Measurements from ENCODE around the gene EPYC.

Gene EPYC

GRCh38 chr12:91004872-91005271 lies at the start of gene EPYC:
TSS of gene EPYC (minus strand) at chr12:91004972. CDS start at chr12:91002565, 2,407 bp downstream.
- no peaks in the 10 kb centered on the region for H3K79me2 ChIP-seq (ENCODE audit: control insufficient read depth, insufficient read depth, low read length, unreplicated experiment)
- H2AFZ ChIP-seq (ENCODE audit: low read length, unreplicated experiment) = no peak within 1 kb of the TSS
- H3K36me3 ChIP-seq (ENCODE audit: insufficient read depth, low read length) = no peaks in the 10 kb centered on the region
- H3K4me3 ChIP-seq (ENCODE audit: low read depth, low read length) = no peak within 1 kb of the TSS
- no peak within 1 kb of the TSS for H3K27ac ChIP-seq (ENCODE audit: low read depth, low read length)
- H3K4me1 ChIP-seq (ENCODE audit: control insufficient read depth, insufficient read depth, low read length, unreplicated experiment) = no peaks in the 10 kb centered on the region
- H3K27me3 ChIP-seq (ENCODE audit: insufficient read depth, low read length) = no peaks in the 10 kb centered on the region

- peaks cover 14% of the 10 kb centered on the region for H3K4me1 ChIP-seq (ENCODE audit: control insufficient read depth, insufficient read depth, low read length, unreplicated experiment)
Observed at GRCh38 chr12:91053951-91054715, 49.4 kb upstream of the EPYC start.

GRCh38 chr12:91052026-91052425 lies 47.3 kb upstream of the EPYC start:
- no peaks in the 10 kb centered on the region for H3K27me3 ChIP-seq (ENCODE audit: insufficient read depth, low read length)
- no peaks in the 10 kb centered on the region for H3K36me3 ChIP-seq (ENCODE audit: insufficient read depth, low read length)
- no peak overlapping the region for H2AFZ ChIP-seq (ENCODE audit: low read length, unreplicated experiment)
- peaks cover 14% of the 10 kb centered on the region for H3K4me1 ChIP-seq (ENCODE audit: control insufficient read depth, insufficient read depth, low read length, unreplicated experiment)
- no peak overlapping the region for H3K27ac ChIP-seq (ENCODE audit: low read depth, low read length)
- H3K79me2 ChIP-seq (ENCODE audit: control insufficient read depth, insufficient read depth, low read length, unreplicated experiment) = no peaks in the 10 kb centered on the region
- H3K4me3 ChIP-seq (ENCODE audit: low read depth, low read length) = no peak overlapping the region

More at GRCh38 chr12:91053951-91054715, 49.4 kb upstream of the EPYC start:
- Histone ChIP-seq H3K27ac (ENCODE audit: low read depth, low read length) (peak overlapping the region; percentile 64), H3K36me3 (ENCODE audit: insufficient read depth, low read length) (no peaks in the 10 kb centered on the region), H3K79me2 (ENCODE audit: control insufficient read depth, insufficient read depth, low read length, unreplicated experiment) (no peaks in the 10 kb centered on the region), H3K4me3 (ENCODE audit: low read depth, low read length) (no peak overlapping the region), H3K27me3 (ENCODE audit: insufficient read depth, low read length) (no peaks in the 10 kb centered on the region), H2AFZ (ENCODE audit: low read length, unreplicated experiment) (peak overlapping the region; percentile 24)

- Histone ChIP-seq H3K4me3 (ENCODE audit: low read depth, low read length) (no peak overlapping the region), H3K4me1 (ENCODE audit: control insufficient read depth, insufficient read depth, low read length, unreplicated experiment) (no peaks in the 10 kb centered on the region), H3K27ac (ENCODE audit: low read depth, low read length) (no peak overlapping the region), H3K79me2 (ENCODE audit: control insufficient read depth, insufficient read depth, low read length, unreplicated experiment) (no peaks in the 10 kb centered on the region), H2AFZ (ENCODE audit: low read length, unreplicated experiment) (no peak overlapping the region), H3K36me3 (ENCODE audit: insufficient read depth, low read length) (no peaks in the 10 kb centered on the region), H3K27me3 (ENCODE audit: insufficient read depth, low read length) (no peaks in the 10 kb centered on the region)
Observed at GRCh38 chr12:91044586-91044985, 39.8 kb upstream of the EPYC start.

- no peaks in the 10 kb centered on the region for H3K36me3 ChIP-seq (ENCODE audit: insufficient read depth, low read length)
- H3K4me3 ChIP-seq (ENCODE audit: low read depth, low read length) = no peak overlapping the region
- H2AFZ ChIP-seq (ENCODE audit: low read length, unreplicated experiment) = no peak overlapping the region
- no peaks in the 10 kb centered on the region for H3K27me3 ChIP-seq (ENCODE audit: insufficient read depth, low read length)
- no peaks in the 10 kb centered on the region for H3K79me2 ChIP-seq (ENCODE audit: control insufficient read depth, insufficient read depth, low read length, unreplicated experiment)
- H3K4me1 ChIP-seq (ENCODE audit: control insufficient read depth, insufficient read depth, low read length, unreplicated experiment) = no peaks in the 10 kb centered on the region
- no peak overlapping the region for H3K27ac ChIP-seq (ENCODE audit: low read depth, low read length)
Observed at GRCh38 chr12:91043408-91043807, 38.6 kb upstream of the EPYC start.

- Histone ChIP-seq H3K79me2 (ENCODE audit: control insufficient read depth, insufficient read depth, low read length, unreplicated experiment) (no peaks in the 10 kb centered on the region), H2AFZ (ENCODE audit: low read length, unreplicated experiment) (no peak overlapping the region), H3K27me3 (ENCODE audit: insufficient read depth, low read length) (no peaks in the 10 kb centered on the region)
Observed at GRCh38 chr12:91040096-91040755, 35.5 kb upstream of the EPYC start.

GRCh38 chr12:91037276-91037675 lies 32.5 kb upstream of the EPYC start:
- Histone ChIP-seq H3K36me3 (ENCODE audit: insufficient read depth, low read length) (no peaks in the 10 kb centered on the region), H3K79me2 (ENCODE audit: control insufficient read depth, insufficient read depth, low read length, unreplicated experiment) (no peaks in the 10 kb centered on the region), H3K27ac (ENCODE audit: low read depth, low read length) (no peak overlapping the region), H3K4me3 (ENCODE audit: low read depth, low read length) (no peak overlapping the region), H2AFZ (ENCODE audit: low read length, unreplicated experiment) (no peak overlapping the region), H3K4me1 (ENCODE audit: control insufficient read depth, insufficient read depth, low read length, unreplicated experiment) (no peaks in the 10 kb centered on the region), H3K27me3 (ENCODE audit: insufficient read depth, low read length) (no peaks in the 10 kb centered on the region)

More at GRCh38 chr12:91040096-91040755, 35.5 kb upstream of the EPYC start:
- no peaks in the 10 kb centered on the region for H3K4me1 ChIP-seq (ENCODE audit: control insufficient read depth, insufficient read depth, low read length, unreplicated experiment)
- H3K36me3 ChIP-seq (ENCODE audit: insufficient read depth, low read length) = no peaks in the 10 kb centered on the region
- H3K4me3 ChIP-seq (ENCODE audit: low read depth, low read length) = no peak overlapping the region
- H3K27ac ChIP-seq (ENCODE audit: low read depth, low read length) = no peak overlapping the region

- no peaks in the 10 kb centered on the region for H3K79me2 ChIP-seq (ENCODE audit: control insufficient read depth, insufficient read depth, low read length, unreplicated experiment)
- no peak overlapping the region for H3K27ac ChIP-seq (ENCODE audit: low read depth, low read length)
- H3K4me1 ChIP-seq (ENCODE audit: control insufficient read depth, insufficient read depth, low read length, unreplicated experiment) = no peaks in the 10 kb centered on the region
- no peak overlapping the region for H2AFZ ChIP-seq (ENCODE audit: low read length, unreplicated experiment)
- H3K27me3 ChIP-seq (ENCODE audit: insufficient read depth, low read length) = no peaks in the 10 kb centered on the region
- H3K4me3 ChIP-seq (ENCODE audit: low read depth, low read length) = no peak overlapping the region
- H3K36me3 ChIP-seq (ENCODE audit: insufficient read depth, low read length) = no peaks in the 10 kb centered on the region
Observed at GRCh38 chr12:91033251-91033650, 28.5 kb upstream of the EPYC start.

GRCh38 chr12:91023326-91024004 lies 18.7 kb upstream of the EPYC start:
- Histone ChIP-seq H3K27me3 (ENCODE audit: insufficient read depth, low read length) (no peaks in the 10 kb centered on the region), H3K4me1 (ENCODE audit: control insufficient read depth, insufficient read depth, low read length, unreplicated experiment) (no peaks in the 10 kb centered on the region), H3K36me3 (ENCODE audit: insufficient read depth, low read length) (no peaks in the 10 kb centered on the region), H3K79me2 (ENCODE audit: control insufficient read depth, insufficient read depth, low read length, unreplicated experiment) (no peaks in the 10 kb centered on the region), H3K27ac (ENCODE audit: low read depth, low read length) (no peak overlapping the region), H2AFZ (ENCODE audit: low read length, unreplicated experiment) (no peak overlapping the region), H3K4me3 (ENCODE audit: low read depth, low read length) (no peak overlapping the region)

- Histone ChIP-seq H2AFZ (ENCODE audit: low read length, unreplicated experiment) (no peak overlapping the region), H3K4me3 (ENCODE audit: low read depth, low read length) (no peak overlapping the region), H3K4me1 (ENCODE audit: control insufficient read depth, insufficient read depth, low read length, unreplicated experiment) (no peaks in the 10 kb centered on the region), H3K27me3 (ENCODE audit: insufficient read depth, low read length) (no peaks in the 10 kb centered on the region), H3K36me3 (ENCODE audit: insufficient read depth, low read length) (no peaks in the 10 kb centered on the region), H3K79me2 (ENCODE audit: control insufficient read depth, insufficient read depth, low read length, unreplicated experiment) (no peaks in the 10 kb centered on the region), H3K27ac (ENCODE audit: low read depth, low read length) (no peak overlapping the region)
Observed at GRCh38 chr12:91021076-91021475, 16.3 kb upstream of the EPYC start.

Data from ACC112 (cell line).